Stomach (tissue), 4 donors: ENCODE data around the gene ZKSCAN3.

ENCODE experiments used
- POLR2A ChIP-seq, 4 donors: fragments of 450-650 bp; IDR thresholded peaks; one replicate each; pipeline ENCODE4 v1.6.1; 2016; ENCODE audit warnings: antibody characterized with exemption in 4 of 4, control low read depth in 2 of 4, mild to moderate bottlenecking in 1 of 4, moderate library complexity in 1 of 4
- TF ChIP-seq, protein P1 (sequence below), 7 experiments: fragments of 450-650 bp in 4 of 7; fragments of 200-600 bp in 3 of 7; sonication (generic) in 3 of 7; IDR thresholded peaks; one replicate each; pipeline ENCODE4 v1.5.1; 2016 to 2019; ENCODE audit warnings: antibody characterized with exemption in 7 of 7, control low read depth in 2 of 7, mild to moderate bottlenecking in 1 of 7

DNA sequence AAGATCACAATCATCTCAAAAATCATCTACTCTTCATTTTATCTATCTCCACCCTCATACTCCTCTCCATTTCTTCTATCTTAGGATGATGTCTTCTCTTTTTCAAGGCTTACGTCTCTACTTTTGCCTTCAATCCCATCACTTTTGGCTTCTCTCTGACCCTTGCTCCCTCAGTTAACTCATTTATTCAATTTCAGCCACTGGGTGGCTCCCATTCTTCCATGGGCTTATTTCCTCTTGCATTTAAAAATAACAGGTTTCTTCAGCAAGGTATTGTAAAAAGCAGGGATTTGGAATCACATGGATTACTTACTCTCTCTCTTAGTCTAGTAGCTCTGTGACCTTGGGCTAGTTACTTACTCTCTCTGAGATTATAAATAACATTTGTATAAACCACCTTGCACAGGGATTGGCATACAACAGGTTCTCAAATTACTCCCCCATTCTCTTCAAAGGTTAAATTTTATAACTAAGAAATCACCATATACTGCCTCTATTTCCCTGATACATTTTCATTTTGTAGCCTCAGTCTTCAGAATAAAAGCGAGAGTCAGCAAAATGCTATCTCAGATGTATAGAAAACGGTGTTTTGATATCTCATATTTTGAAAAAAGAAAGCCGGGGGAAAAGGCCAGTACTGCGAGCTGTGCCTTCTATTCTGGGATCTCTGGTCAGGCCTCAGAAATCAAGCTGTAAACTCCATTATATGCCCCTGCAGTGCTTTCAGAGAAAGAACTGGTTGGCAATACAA, 44.3 kb downstream of the ZKSCAN3 start:
- no peak for TF ChIP-seq POLR2A (IDR thresholded peaks at IDR 0.05)
- TF ChIP-seq, protein P1, sequence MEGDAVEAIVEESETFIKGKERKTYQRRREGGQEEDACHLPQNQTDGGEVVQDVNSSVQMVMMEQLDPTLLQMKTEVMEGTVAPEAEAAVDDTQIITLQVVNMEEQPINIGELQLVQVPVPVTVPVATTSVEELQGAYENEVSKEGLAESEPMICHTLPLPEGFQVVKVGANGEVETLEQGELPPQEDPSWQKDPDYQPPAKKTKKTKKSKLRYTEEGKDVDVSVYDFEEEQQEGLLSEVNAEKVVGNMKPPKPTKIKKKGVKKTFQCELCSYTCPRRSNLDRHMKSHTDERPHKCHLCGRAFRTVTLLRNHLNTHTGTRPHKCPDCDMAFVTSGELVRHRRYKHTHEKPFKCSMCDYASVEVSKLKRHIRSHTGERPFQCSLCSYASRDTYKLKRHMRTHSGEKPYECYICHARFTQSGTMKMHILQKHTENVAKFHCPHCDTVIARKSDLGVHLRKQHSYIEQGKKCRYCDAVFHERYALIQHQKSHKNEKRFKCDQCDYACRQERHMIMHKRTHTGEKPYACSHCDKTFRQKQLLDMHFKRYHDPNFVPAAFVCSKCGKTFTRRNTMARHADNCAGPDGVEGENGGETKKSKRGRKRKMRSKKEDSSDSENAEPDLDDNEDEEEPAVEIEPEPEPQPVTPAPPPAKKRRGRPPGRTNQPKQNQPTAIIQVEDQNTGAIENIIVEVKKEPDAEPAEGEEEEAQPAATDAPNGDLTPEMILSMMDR (IDR thresholded peaks at IDR 0.05), result no peak
